ENCODE measurements around the gene LST1.
A peak's percentile ranks its signal among the peaks of the same experiment; 100 is the strongest.

LST1 gene

DNA sequence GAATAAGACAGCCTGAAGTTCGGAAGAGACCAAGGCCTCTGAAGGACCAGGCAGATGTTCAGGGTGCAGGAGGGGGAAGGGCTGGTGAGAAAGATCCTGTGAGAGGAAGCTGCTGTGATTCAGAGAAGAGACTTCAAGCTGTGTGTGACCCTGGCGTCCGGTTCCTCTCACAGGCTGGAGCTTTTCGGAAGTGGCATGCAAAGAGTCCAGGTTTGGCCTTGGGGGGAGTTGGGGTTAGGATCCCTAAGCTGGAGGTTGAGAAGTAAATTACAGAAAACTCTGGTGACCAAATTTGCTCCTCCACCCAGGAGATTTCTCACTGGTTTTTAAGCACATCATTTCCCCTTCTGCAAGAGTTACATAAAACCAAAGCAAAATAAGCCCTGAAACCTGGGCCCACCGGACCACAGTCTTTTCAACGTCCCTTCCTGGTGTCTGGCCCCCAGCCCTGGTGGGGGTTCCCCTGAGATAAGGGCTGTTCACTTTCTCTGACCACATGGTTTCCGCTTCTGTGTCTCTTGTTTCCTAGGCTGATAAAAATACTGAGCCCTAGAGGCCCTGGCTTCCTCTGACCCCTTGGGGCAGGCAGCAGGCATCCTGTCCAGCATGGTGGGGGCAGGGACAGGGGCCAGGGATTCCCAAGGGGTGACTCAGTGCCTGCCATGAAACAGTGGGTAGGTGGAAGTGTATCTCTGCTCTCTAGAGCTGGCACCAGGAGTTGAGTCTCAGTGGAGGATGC, 25.9 kb upstream of the LST1 start:
- H3K27me3 ChIP-seq (ENCODE audit: insufficient read depth, low read length, poor library complexity, severe bottlenecking) = no peaks in the 10 kb centered on the region
- H3K4me3 ChIP-seq (ENCODE audit: low read length, poor library complexity, severe bottlenecking) = peak overlapping the region; percentile 60
- peak overlapping the region; percentile 78 for H3K4me2 ChIP-seq (ENCODE audit: low read depth, low read length, poor library complexity, severe bottlenecking)
- H3K9me2 ChIP-seq (replicated peaks; ENCODE audit: low read depth, low read length) = no peaks in the 10 kb centered on the region
- peaks cover 81% of the 10 kb centered on the region for H3K4me1 ChIP-seq (ENCODE audit: insufficient read depth, low read length, poor library complexity, severe bottlenecking)
- H2AFZ ChIP-seq (ENCODE audit: low read length) = no peak overlapping the region
- H3K36me3 ChIP-seq (ENCODE audit: insufficient read depth, low read length) = peaks cover 3% of the 10 kb centered on the region; the same call in 1 of the 2 replicates
- 0 out of 2 replicates have a peak, but pooled peaks have one; percentile 12 for TF ChIP-seq EZH2phosphoT487 (IDR thresholded peaks at IDR 0.05; ENCODE audit: borderline replicate concordance)
- TF ChIP-seq, protein P1, sequence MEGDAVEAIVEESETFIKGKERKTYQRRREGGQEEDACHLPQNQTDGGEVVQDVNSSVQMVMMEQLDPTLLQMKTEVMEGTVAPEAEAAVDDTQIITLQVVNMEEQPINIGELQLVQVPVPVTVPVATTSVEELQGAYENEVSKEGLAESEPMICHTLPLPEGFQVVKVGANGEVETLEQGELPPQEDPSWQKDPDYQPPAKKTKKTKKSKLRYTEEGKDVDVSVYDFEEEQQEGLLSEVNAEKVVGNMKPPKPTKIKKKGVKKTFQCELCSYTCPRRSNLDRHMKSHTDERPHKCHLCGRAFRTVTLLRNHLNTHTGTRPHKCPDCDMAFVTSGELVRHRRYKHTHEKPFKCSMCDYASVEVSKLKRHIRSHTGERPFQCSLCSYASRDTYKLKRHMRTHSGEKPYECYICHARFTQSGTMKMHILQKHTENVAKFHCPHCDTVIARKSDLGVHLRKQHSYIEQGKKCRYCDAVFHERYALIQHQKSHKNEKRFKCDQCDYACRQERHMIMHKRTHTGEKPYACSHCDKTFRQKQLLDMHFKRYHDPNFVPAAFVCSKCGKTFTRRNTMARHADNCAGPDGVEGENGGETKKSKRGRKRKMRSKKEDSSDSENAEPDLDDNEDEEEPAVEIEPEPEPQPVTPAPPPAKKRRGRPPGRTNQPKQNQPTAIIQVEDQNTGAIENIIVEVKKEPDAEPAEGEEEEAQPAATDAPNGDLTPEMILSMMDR (conservative IDR thresholded peaks at IDR 0.05; ENCODE audit: low read length) = no peak
- H3K79me2 ChIP-seq (ENCODE audit: insufficient read depth, low read length) = peaks cover 29% of the 10 kb centered on the region; the same call in 1 of the 2 replicates
- H3K9ac ChIP-seq (ENCODE audit: low read depth, low read length, poor library complexity, severe bottlenecking) = peak overlapping the region; percentile 69
- peaks cover 15% of the 10 kb centered on the region for H3F3A ChIP-seq (ENCODE audit: low read depth)
- no peaks in the 10 kb centered on the region for H3K9me3 ChIP-seq (ENCODE audit: insufficient read depth, low read depth, low read length)
- no peaks in the 10 kb centered on the region for H4K20me1 ChIP-seq (ENCODE audit: insufficient read depth, low read length, poor library complexity, severe bottlenecking)

DNA sequence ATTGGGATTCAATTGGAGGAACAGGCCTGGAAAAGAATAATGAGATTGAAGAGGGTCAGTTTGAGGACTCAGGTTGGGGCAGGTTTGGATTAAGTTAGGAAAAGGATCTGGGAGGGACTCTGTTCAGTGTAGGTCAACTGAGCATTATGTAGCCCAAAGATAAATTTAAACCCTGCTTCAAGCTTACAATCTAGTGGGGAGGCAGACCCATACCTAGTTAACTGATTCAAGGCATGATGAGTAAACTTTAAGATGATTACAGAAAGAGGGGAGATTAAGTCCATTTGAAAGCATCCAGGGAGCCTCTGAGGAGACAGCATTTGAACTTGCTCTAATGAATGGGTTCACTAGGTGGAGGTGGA, 25.4 kb upstream of the LST1 start:
- Histone ChIP-seq H3K9me2 (replicated peaks; ENCODE audit: low read depth, low read length) (no peaks in the 10 kb centered on the region), H3K9ac (ENCODE audit: low read depth, low read length, poor library complexity, severe bottlenecking) (peak overlapping the region; percentile 69), H3K4me1 (ENCODE audit: insufficient read depth, low read length, poor library complexity, severe bottlenecking) (peaks cover 81% of the 10 kb centered on the region), H3K4me3 (ENCODE audit: low read length, poor library complexity, severe bottlenecking) (peak overlapping the region; percentile 60), H3F3A (ENCODE audit: low read depth) (peaks cover 15% of the 10 kb centered on the region), H3K9me3 (ENCODE audit: insufficient read depth, low read depth, low read length) (no peaks in the 10 kb centered on the region), H4K20me1 (ENCODE audit: insufficient read depth, low read length, poor library complexity, severe bottlenecking) (no peaks in the 10 kb centered on the region), H3K27me3 (ENCODE audit: insufficient read depth, low read length, poor library complexity, severe bottlenecking) (no peaks in the 10 kb centered on the region), H2AFZ (ENCODE audit: low read length) (no peak overlapping the region), H3K4me2 (ENCODE audit: low read depth, low read length, poor library complexity, severe bottlenecking) (peak overlapping the region; percentile 78), H3K36me3 (ENCODE audit: insufficient read depth, low read length) (peaks cover 3% of the 10 kb centered on the region; the same call in 1 of the 2 replicates), H3K79me2 (ENCODE audit: insufficient read depth, low read length) (peaks cover 29% of the 10 kb centered on the region; the same call in 1 of the 2 replicates)
- TF ChIP-seq, protein P1 (conservative IDR thresholded peaks at IDR 0.05; ENCODE audit: low read length) = no peak
- TF ChIP-seq EZH2phosphoT487 (IDR thresholded peaks at IDR 0.05; ENCODE audit: borderline replicate concordance) = no peak

DNA sequence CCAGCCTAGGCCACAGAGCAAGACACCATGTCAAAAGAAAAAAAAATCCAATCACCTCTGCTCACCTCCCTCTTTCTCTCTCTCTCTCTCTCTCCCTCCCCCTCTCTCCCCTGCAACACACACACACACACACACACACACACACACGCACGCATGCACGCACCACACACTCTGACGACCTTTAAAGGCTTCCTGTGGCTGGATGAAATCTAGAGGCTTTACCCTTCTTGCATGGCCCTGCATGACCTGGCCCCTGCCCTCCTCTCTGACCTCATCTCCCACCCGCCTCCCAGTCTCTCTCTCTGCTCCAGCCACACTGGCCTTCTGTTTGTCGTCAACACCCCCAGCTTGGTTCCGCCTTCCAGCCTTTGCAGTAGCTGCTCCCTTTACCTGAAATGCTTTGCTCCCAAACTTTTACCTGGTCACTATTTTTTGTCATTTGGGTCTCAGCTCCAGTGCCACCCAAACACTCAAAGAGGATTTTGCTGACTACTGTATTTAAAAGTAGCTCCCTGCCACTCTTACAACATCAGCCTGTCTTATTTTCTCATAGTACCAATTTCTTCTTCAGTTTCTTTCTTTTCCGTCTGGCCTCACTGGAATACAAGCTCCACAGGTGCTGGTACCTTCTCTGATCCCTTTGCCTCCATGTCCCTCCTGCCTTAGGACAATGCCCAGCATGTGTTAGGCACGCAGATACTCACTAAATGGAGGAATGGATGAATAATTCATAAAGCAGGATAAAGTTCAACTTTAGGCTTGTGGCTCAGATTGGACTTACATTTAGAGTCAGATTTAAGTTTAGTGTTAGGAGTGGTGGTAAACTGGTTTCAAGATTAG, 18.3 kb upstream of the LST1 start:
- no peak overlapping the region for H3K4me3 ChIP-seq (ENCODE audit: low read length, poor library complexity, severe bottlenecking)
- TF ChIP-seq EZH2phosphoT487 (IDR thresholded peaks at IDR 0.05; ENCODE audit: borderline replicate concordance) = no peak
- TF ChIP-seq, protein P1 (conservative IDR thresholded peaks at IDR 0.05; ENCODE audit: low read length) = no peak
- no peaks in the 10 kb centered on the region for H3K79me2 ChIP-seq (ENCODE audit: insufficient read depth, low read length)
- H3K4me2 ChIP-seq (ENCODE audit: low read depth, low read length, poor library complexity, severe bottlenecking) = peak overlapping the region; percentile 39
- no peaks in the 10 kb centered on the region for H3K36me3 ChIP-seq (ENCODE audit: insufficient read depth, low read length)
- H3K9me2 ChIP-seq (replicated peaks; ENCODE audit: low read depth, low read length) = no peaks in the 10 kb centered on the region
- H3K4me1 ChIP-seq (ENCODE audit: insufficient read depth, low read length, poor library complexity, severe bottlenecking) = peaks cover 69% of the 10 kb centered on the region
- H3K27me3 ChIP-seq (ENCODE audit: insufficient read depth, low read length, poor library complexity, severe bottlenecking) = no peaks in the 10 kb centered on the region
- H3K9me3 ChIP-seq (ENCODE audit: insufficient read depth, low read depth, low read length) = no peaks in the 10 kb centered on the region
- no peak overlapping the region for H2AFZ ChIP-seq (ENCODE audit: low read length)
- H3K9ac ChIP-seq (ENCODE audit: low read depth, low read length, poor library complexity, severe bottlenecking) = peak overlapping the region; percentile 6
- no peaks in the 10 kb centered on the region for H4K20me1 ChIP-seq (ENCODE audit: insufficient read depth, low read length, poor library complexity, severe bottlenecking)
- 0 out of 2 replicates have a peak, but pooled peaks cover 3% of the 10 kb centered on the region for H3F3A ChIP-seq (ENCODE audit: low read depth)

Measured in Loucy (cell line).